Stimulated activated naive CD8-positive, alpha-beta T cell treated with anti-CD3 and anti-CD28 coated beads, Interleukin-15, amount 100 ng/mL, for 72 hours (primary cell): ENCODE measurements around the gene SEC14L6.

Experiments
- ATAC-seq: fragments of 150-1000 bp; cut with Tn5 transposase; 2 replicates; pipeline ENCODE4 v1.10.0; 2021; ENCODE audit warnings: mild to moderate bottlenecking, moderate library complexity
- DNase-seq, 2 donors: peaks; one replicate each; pipeline ENCODE4 v3.0.0; 2021 to 2022
- H3K27ac Mint-ChIP-seq, 2 donors: one replicate each; pipeline ENCODE4 v1.8.0; 2022; ENCODE audit warnings: mild to moderate bottlenecking in 2 of 2, mixed read lengths in 2 of 2, moderate library complexity in 2 of 2
- H3K27me3 Mint-ChIP-seq: one replicate; pipeline ENCODE4 v1.8.0; 2022; ENCODE audit warnings: mixed read lengths
- H3K4me1 Mint-ChIP-seq: one replicate; pipeline ENCODE4 v1.8.0; 2022; ENCODE audit warnings: mild to moderate bottlenecking, mixed read lengths
- H3K4me3 Mint-ChIP-seq, 2 donors: one replicate each; pipeline ENCODE4 v1.8.0; 2022; ENCODE audit warnings: mild to moderate bottlenecking in 2 of 2, mixed read lengths in 2 of 2, moderate library complexity in 1 of 2
- H3K9me3 Mint-ChIP-seq, 2 donors: one replicate each; pipeline ENCODE4 v1.8.0; 2022; ENCODE audit warnings: mixed read lengths in 2 of 2

The SEC14L6 gene

DNA sequence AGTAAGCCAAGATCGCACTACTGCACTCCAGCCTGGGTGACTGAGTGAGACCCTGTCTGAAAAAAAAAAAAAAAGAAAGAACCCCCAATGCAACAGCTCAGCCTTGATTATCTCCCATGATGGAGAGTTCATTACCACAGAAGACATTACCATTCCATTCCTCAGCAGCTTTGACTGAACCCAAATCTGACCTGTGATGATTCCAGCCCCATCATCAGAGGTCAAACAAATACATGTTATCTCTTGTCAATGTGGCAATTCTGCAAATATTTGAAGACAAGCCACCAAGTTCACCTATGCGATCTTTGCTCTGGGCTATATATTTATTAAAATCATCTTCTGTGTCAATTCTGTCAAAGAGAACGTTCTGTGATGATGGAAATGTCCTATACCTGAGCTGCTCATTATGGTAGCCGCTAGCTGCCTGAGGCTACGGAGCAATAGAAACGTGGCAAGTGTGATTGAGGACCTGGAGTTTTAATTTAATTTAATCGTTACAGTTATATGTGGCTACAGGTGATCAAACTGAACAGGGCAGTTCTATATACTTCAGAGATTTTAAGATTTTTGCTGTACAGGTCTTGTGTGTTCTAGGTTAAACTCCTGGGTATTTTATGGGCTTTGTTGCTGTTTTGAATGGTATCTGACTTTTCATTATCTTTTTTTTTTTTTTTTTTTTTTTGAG, 48.9 kb downstream of the SEC14L6 start:
- no peak overlapping the region for H3K27ac Mint-ChIP-seq
- DNase-seq = no peak
- H3K27me3 Mint-ChIP-seq = peaks cover 15% of the 10 kb centered on the region
- H3K9me3 Mint-ChIP-seq = no peaks in the 10 kb centered on the region
- H3K4me1 Mint-ChIP-seq = no peaks in the 10 kb centered on the region
- ATAC-seq = no peak
- no peak overlapping the region for H3K4me3 Mint-ChIP-seq

DNA sequence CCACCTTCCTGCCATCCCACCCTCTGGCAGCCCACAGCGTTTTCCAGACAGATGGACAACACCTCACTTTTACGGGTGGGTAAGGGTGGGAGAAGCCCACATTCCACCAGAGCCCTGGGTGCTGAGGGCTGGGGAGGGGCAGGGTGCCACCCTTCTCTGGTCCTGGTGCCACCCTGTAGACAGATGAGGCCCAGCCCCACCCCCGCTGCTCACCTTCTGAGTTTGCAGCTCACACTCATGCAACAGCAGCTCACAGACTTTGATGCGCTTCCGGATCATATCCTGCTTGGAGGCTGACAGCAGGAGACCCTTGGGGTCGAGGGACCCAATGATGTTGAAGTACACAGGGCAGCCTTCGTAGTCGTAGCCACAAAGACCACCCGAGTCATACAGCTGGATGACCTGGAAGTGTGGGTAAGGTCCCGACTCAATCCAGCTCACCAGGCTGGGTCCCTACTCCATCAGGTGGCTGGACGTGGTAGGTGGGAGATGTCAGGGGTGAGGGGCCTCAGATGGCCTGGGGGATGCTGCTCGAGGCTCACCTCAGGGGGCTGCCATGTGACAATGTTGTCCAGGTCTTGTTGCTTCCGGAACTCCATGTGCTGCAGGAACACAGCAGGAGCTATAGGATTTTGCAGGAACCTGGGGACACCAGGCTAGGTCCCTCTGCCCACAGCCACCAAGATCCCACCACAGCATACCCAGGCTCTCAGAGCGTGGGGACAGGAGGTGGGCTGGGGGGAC, 51.3 kb downstream of the SEC14L6 start:
- no peaks in the 10 kb centered on the region for H3K9me3 Mint-ChIP-seq
- H3K4me1 Mint-ChIP-seq = no peaks in the 10 kb centered on the region
- ATAC-seq = no peak
- no peak overlapping the region for H3K4me3 Mint-ChIP-seq
- H3K27me3 Mint-ChIP-seq = peaks cover 4% of the 10 kb centered on the region
- no peak for DNase-seq
- H3K27ac Mint-ChIP-seq = peak overlapping the region in 1 of 2 donors; percentile 40

DNA sequence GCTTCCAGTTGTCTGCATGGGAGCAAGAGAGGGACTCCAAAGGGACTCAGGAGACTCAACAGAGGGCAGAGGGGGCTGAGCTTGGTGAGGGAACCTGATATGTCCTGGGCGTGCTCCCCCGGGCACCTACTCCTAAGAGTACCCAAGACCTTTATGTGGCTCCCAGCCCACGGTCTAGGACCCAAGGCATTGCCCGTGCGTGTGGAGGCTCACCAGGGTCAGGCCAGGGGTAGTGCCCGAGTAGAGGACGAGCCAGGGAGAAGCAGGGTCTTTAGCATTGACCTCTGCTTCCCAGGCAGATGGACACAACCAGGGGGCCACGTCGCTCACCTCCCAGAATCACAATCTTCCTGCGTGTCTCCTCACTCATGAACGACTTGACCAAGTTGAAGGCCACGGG, 54.4 kb downstream of the SEC14L6 start:
- H3K4me3 Mint-ChIP-seq = no peak overlapping the region
- no peaks in the 10 kb centered on the region for H3K27me3 Mint-ChIP-seq
- DNase-seq = no peak
- H3K4me1 Mint-ChIP-seq = no peaks in the 10 kb centered on the region
- no peaks in the 10 kb centered on the region for H3K9me3 Mint-ChIP-seq
- no peak for ATAC-seq
- no peak overlapping the region for H3K27ac Mint-ChIP-seq

DNA sequence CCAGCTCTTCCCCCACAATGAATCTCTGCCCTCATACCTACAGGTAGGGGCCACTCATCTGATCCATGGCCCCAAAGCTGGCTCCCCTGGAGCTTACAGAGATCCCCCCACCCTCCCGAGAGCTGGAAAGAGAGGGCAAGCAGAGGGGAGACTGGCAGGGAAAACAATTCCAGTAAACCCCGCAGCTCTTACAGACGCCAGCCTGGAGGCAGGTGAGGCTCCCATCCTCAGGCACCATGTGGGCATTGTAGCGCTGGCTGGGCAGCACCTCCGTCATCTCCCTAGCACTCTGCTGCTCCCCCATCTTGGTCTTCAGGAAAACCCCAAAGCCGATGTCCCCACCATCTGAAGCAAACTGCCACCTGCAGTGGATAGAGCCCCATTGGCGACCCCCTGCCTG, 55.2 kb downstream of the SEC14L6 start:
- Mint-ChIP-seq H3K9me3 (no peaks in the 10 kb centered on the region), H3K4me1 (no peaks in the 10 kb centered on the region), H3K27ac (peak overlapping the region in 1 of 2 donors; percentile 34), H3K4me3 (no peak overlapping the region), H3K27me3 (no peaks in the 10 kb centered on the region)
- no peak for DNase-seq
- no peak for ATAC-seq

DNA sequence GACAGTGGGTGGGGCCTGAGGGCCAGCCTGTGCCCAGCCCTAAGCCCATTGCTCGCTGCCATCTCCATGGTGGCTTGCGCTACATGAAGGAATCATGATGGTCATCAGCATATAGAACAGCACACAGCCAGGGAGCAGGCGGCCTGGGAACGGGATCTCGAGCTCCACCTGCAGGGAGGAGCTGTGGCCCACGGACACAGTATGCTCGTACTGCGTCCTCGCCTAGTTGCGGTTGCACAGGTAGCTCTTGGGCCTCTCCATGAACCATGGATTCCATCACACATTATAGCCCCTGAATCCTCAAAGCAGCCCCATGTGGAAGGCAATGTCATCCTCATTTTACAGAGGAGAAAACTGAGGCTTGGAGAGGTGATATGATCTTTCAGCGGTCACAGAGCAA, 56.1 kb downstream of the SEC14L6 start:
- Mint-ChIP-seq H3K4me1 (peaks cover 6% of the 10 kb centered on the region), H3K4me3 (no peak overlapping the region), H3K27me3 (no peaks in the 10 kb centered on the region), H3K27ac (no peak overlapping the region), H3K9me3 (no peaks in the 10 kb centered on the region)
- ATAC-seq (no peak), DNase-seq (no peak)

DNA sequence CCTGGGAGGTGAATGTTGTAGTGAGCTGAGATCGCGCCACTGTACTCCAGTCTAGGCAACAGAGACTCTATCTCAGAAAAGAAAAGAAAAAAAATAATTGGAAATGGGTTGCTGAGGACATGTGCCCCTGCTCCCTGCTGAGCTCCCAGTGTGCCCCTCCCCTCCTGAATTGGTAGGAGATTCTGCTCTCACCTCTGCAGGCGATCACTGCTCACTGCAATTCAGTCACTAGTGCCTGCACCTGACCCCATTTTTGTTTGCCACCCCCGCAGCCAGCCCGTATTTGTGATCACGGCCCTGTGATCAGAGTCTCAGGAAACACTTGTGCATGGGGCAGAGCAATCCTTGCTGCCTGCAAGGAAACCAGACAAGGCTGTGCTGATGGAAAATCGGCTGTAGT, 58.4 kb downstream of the SEC14L6 start:
- peaks cover 10% of the 10 kb centered on the region for H3K4me1 Mint-ChIP-seq
- no peak overlapping the region for H3K27ac Mint-ChIP-seq
- H3K4me3 Mint-ChIP-seq = no peak overlapping the region

DNA sequence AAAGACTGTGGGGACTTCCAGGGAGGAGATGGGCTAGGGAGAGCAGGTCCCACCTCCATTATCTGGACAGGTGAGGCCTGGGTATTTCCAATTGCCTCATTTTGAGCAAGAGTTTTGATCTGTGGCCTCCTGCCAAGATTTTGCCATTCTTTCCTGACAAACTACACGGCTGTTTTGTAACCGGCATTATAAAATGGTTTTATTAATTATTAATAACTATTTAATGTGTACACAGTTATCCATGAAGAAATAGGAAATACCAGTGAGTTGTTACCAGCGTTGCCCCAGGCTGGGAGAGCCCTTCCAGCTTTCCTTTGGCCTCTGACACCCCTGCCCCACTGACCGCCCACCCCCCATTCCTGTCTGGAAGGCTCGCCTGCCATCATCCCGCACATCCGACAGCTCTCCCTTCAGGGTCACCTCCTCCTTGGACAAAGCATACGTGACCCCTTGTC, 59.9 kb downstream of the SEC14L6 start:
- Mint-ChIP-seq H3K4me1 (peaks cover 10% of the 10 kb centered on the region), H3K27me3 (no peaks in the 10 kb centered on the region), H3K4me3 (no peak overlapping the region), H3K9me3 (no peaks in the 10 kb centered on the region), H3K27ac (no peak overlapping the region)
- ATAC-seq (no peak), DNase-seq (no peak)

More for the DNA sequence above, 58.4 kb downstream of the SEC14L6 start:
- ATAC-seq (no peak), DNase-seq (no peak)
- Mint-ChIP-seq H3K27me3 (no peaks in the 10 kb centered on the region), H3K9me3 (no peaks in the 10 kb centered on the region)

DNA sequence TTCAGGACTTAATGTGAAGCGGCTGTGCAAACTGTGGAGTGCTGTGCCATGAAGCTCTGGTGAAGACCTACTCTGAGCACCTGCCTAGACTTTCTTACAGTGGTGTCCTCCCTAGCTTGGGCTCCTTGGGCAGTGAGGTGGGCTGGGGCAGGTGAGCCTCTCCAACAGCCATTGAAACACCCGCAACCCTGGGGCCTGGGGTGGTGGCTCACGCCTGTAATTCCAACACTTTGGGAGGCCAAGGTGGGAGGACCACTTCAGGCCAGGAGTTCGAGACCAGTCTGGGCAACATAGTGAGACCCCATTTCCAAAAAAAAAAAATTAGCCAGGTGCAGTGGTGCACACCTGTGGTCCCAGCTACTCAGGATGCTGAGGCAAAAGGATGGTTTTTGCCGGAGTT, 60.4 kb downstream of the SEC14L6 start:
- Mint-ChIP-seq H3K27me3 (no peaks in the 10 kb centered on the region), H3K4me3 (no peak overlapping the region), H3K4me1 (peaks cover 10% of the 10 kb centered on the region), H3K27ac (no peak overlapping the region), H3K9me3 (no peaks in the 10 kb centered on the region)
- DNase-seq = no peak
- ATAC-seq = no peak

DNA sequence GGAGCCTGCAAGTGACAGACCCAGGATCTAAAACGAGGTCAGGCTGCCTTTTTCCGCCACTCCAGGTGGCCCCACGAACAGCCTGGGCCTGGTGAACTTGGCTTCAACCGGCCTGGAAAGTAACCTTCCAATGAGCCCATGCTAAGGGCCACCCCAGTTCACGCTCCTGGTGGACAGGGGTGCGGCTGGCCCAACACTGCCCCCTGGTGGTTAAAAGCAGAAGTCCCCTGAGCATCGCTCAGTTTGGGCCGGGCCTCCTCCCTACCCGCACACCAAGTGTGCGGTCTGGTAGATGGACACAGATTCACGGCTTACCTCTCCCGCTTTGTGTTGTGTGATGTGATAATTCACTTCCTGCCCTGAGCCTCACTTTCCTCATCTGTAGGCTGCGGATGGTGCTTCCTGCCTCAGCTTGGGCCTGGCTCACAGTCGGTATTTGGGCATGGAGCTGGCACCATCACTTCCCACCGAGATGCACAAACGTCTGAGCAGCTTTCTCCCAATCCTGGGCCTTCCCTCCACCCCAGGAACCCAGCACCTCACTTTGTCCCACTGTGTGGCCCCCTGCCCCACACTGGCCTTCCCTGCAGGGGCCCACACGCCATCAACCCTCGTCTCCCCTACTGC, 61.1 kb downstream of the SEC14L6 start:
- Mint-ChIP-seq H3K9me3 (no peaks in the 10 kb centered on the region), H3K27ac (no peak overlapping the region), H3K27me3 (no peaks in the 10 kb centered on the region), H3K4me3 (no peak overlapping the region), H3K4me1 (peaks cover 10% of the 10 kb centered on the region)
- ATAC-seq (peak; percentile 99), DNase-seq (peak; percentile 78)

DNA sequence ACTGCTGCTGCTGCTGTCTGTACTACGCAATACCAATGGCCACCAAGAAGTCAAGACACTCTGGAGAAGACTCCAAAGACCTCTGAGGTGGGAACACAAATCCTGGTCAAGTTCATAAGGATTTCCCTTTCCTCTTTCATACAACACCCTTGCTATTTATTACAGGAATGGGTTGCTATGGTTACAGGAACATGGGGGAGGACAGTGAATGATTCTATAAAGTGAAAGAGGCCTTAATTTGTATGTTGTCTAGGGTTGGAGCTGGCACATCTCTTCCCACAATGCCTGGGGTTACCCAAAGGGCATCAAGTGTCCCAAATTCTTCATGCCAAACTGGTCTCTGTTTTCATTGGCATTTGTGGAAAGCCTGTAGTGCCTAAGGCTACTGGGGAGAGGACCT, 63.4 kb downstream of the SEC14L6 start:
- H3K9me3 Mint-ChIP-seq = no peaks in the 10 kb centered on the region

DNA sequence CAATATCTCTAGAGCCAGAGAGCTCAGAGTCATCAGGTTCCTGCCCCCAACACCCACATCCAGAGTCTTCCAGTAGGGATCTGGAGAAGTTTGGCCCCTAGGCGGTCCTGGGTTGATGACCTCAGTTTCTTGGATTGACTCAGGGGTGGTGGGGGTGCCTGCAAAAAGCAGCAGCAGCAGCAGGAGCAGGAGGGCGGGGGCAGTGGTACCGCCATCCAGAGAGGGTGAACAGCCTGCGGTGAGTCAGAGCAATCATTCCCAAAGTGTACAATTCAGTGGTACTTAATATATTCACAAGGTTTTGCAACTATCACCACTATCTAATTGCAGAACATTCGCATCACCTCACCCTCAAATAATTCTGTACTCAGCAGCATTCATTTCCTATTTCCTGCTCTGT, 64.8 kb downstream of the SEC14L6 start:
- no peaks in the 10 kb centered on the region for H3K27me3 Mint-ChIP-seq
- no peak overlapping the region for H3K27ac Mint-ChIP-seq
- peaks cover 10% of the 10 kb centered on the region for H3K4me1 Mint-ChIP-seq
- no peak for DNase-seq
- ATAC-seq = no peak
- H3K9me3 Mint-ChIP-seq = no peaks in the 10 kb centered on the region
- no peak overlapping the region for H3K4me3 Mint-ChIP-seq

More for the DNA sequence above, 63.4 kb downstream of the SEC14L6 start:
- H3K27ac Mint-ChIP-seq = peak overlapping the region in 1 of 2 donors; percentile 7
- no peaks in the 10 kb centered on the region for H3K27me3 Mint-ChIP-seq
- DNase-seq = no peak
- ATAC-seq = no peak
- no peak overlapping the region for H3K4me3 Mint-ChIP-seq
- H3K4me1 Mint-ChIP-seq = peaks cover 10% of the 10 kb centered on the region

DNA sequence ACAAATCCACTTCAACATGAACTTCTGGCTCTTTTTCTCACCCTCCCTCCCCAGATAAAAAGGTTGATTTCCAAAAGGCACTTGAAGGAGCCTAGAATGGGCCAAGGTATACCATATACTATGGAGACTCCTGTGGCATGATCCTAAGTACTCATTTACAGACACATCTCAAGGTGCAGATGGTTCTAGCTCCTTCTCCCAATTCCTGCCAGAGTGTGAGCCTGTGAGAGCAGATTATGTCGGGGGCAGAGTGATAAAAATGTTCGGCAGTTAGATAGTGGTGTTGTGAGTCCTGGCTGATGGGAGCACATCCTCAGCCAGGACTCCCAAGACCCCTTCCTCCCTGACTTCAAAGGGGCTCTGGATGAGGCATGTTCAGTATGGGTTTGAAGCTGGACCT, 66.6 kb downstream of the SEC14L6 start:
- no peaks in the 10 kb centered on the region for H3K4me1 Mint-ChIP-seq
- H3K27ac Mint-ChIP-seq = peak overlapping the region in 1 of 2 donors; percentile 21
- no peak for DNase-seq
- no peaks in the 10 kb centered on the region for H3K9me3 Mint-ChIP-seq
- H3K27me3 Mint-ChIP-seq = no peaks in the 10 kb centered on the region
- H3K4me3 Mint-ChIP-seq = no peak overlapping the region
- no peak for ATAC-seq

DNA sequence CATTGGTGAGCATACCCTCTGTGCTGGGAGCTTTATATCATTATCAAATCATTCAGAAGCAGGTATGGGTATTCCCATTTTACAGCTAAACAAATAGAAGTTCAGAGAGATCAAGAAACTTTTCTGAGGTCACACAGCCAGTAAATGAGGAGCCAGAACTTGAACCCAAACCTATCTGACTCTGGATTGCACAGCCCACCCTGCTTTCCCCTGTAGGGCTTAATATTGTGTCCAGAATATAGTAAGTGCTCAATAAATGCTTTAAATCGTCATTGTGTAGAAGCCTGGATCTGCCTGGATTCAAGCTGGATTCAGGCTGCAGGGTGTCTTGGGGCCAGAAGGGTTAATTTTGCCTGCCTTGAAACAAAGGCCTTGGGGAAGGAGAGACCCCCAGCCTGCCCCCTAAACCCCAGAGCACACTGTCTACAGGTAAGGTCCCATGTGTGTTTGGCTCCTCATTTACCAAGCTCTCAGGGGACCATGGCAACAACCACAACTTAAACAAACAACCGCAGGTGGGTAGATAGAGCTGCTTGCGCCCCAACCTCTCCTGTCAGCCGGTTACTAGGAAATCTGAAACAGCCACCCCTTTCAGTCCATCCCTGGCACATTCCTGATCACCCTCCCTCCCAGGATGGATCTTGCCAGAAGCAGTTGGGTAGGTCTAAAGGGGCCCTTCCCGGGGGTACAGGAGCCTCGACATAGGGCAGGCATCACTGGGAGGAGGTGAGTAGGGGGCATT, 71.7 kb downstream of the SEC14L6 start:
- DNase-seq (no peak), ATAC-seq (no peak)
- Mint-ChIP-seq H3K4me3 (no peak overlapping the region), H3K9me3 (no peaks in the 10 kb centered on the region), H3K27me3 (peaks cover 25% of the 10 kb centered on the region), H3K27ac (no peak overlapping the region), H3K4me1 (no peaks in the 10 kb centered on the region)

DNA sequence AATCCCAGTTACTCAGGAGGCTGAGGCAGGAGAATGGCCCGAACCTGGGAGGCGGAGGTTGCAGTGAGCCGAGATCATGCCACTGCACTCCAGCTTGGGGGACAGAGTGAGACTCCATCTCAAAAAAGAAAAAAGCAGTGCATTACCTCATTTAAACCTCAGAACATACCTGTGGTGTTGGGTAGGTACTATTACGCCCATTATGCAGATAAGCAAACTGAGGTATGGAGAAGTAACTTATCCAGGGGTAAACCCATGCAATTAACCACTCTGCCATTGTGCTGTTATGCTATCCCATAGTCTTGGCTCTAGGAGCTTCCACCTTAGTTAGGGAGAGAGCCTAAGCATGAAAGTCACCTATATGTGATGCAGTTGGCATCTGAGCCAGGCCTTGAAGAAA, 72.4 kb downstream of the SEC14L6 start:
- Mint-ChIP-seq H3K27me3 (peaks cover 25% of the 10 kb centered on the region), H3K4me3 (no peak overlapping the region), H3K27ac (no peak overlapping the region), H3K4me1 (no peaks in the 10 kb centered on the region), H3K9me3 (no peaks in the 10 kb centered on the region)
- no peak for DNase-seq
- ATAC-seq = no peak

DNA sequence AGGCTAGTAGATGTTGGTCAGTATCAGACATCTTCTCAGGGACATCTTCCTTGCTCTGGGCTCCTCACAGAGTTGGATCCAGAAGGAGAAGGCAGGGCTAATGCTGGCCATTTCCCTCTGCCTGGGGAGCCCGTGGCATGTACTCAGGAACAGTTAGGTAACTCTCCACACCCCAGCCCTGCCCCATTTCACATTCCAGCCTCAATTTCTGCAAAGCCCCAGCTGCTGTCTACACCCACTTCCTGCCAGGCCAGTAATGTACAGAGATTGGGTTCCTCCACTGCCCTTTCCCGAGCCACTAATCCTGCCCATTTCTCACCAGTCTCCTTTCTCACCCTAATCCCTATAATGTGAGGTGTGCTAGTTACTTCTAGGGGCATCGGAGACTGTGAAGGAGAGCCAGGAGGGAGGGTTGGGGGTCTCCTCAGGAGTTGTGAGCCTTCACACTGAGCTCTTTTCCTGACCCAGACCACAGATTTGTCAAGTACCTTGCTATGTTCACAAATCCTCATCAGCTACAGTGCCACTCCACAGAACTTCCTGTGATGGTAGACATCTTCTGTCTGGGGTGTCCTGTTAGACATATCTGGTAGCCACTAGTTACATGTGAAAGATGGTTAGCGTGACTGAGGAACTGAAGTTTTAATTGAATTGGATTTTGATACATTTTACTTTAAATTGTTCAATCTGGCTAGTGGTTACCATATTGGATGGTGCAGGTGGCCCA, 73.4 kb downstream of the SEC14L6 start:
- Mint-ChIP-seq H3K9me3 (no peaks in the 10 kb centered on the region), H3K27me3 (peaks cover 31% of the 10 kb centered on the region), H3K4me3 (no peak overlapping the region), H3K27ac (no peak overlapping the region), H3K4me1 (no peaks in the 10 kb centered on the region)
- DNase-seq (no peak), ATAC-seq (no peak)
